GM19238 (cell line): Measurements from ENCODE around the gene RUFY2.

Experiments used
- DNase-seq: peaks from one replicate; pipeline ENCODE4 v3.0.0; 2011; ENCODE audit warnings: low spot score; ENCODE audit not compliant: insufficient read length

The RUFY2 gene

GRCh38 chr10:68364101-68364886, 42.8 kb downstream of the RUFY2 start:
- DNase-seq, result no peak

DNA sequence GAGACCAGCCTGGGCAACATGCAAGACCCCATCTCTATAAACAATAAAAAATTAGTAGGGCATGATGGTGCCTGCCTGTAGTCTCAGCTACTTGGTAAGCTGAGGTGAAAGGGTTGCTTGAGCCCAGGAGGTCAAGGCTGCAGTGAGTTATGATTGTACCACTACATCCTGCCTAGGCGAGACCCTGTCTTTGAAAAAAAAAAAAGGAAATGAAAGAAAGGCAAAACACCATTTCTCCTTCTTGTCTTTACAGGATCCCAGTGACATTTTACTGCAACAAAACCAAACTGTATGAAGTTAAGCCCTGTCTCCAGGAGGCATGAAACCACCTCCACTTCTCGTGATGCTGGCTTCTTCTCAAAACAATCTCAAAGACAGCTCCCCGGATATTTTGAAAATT, 44.5 kb downstream of the RUFY2 start:
- no peak for DNase-seq

- no peak for DNase-seq
Measured at GRCh38 chr10:68359189-68359588, 47.9 kb downstream of the RUFY2 start.

DNA sequence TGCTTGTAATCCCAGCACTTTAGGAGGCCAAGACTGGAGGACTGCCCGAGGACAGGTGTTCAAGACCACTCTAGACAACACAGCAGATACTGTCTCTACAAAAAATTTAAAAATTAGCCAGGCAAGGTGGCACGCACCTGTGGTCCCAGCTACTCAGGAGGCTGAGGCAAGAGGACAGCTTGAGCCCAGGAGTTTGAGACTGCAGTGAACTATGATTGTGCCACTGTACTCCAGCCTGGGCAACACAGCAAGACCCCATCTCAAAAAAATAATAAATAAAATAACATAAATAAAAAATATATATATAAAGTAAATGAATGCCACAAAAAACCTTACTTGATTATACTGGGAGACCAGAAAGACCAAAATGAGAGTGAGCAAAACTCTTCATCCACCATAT, 53.5 kb downstream of the RUFY2 start:
- no peak for DNase-seq

DNA sequence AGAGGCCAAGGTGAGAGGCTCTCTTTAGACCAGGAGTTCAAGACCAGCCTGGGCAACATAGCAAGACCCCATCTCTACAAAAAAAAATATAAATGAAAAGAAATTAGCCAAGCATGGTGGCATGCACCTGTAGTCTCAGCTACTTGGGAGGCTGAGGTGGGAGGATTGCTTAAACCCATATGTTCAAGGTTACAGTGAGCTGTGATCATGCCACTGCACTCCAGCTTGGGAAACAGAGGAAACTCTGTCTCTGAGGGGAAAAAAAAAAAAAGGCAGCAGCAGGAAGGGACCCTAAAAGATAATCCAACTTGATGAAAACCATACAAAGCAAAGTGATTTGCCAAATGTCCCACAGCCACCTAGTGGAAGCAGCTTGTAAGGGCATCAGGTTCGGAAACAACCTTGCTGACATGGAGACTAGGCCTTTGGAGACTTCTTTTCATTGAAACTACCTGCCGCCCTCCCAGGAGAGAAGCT, 58.8 kb downstream of the RUFY2 start:
- DNase-seq, result peak; percentile 23

DNA sequence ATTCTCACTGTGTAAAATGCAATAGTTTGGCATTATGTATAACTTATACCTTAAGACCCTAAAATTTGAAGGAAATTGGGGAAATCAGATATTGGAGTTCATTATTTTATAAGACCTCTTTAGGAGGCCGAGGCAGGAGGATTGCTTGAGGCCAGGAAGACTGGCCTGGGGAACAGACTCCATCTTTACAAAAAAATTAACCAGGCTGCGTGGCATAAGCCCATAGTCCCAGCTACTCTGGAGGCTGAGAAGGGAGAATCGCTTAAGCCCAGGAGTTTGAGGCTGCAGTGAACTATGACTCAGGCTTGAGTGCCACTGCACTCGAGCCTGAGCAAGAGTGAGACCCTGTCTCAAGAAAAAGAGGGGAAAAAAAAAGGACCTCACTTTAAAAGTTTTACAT, 60.3 kb downstream of the RUFY2 start:
- DNase-seq, result no peak

- no peak for DNase-seq
Measured at GRCh38 chr10:68345621-68346020, 61.5 kb downstream of the RUFY2 start.

GRCh38 chr10:68342909-68343516, 64.1 kb downstream of the RUFY2 start:
- no peak for DNase-seq

DNA sequence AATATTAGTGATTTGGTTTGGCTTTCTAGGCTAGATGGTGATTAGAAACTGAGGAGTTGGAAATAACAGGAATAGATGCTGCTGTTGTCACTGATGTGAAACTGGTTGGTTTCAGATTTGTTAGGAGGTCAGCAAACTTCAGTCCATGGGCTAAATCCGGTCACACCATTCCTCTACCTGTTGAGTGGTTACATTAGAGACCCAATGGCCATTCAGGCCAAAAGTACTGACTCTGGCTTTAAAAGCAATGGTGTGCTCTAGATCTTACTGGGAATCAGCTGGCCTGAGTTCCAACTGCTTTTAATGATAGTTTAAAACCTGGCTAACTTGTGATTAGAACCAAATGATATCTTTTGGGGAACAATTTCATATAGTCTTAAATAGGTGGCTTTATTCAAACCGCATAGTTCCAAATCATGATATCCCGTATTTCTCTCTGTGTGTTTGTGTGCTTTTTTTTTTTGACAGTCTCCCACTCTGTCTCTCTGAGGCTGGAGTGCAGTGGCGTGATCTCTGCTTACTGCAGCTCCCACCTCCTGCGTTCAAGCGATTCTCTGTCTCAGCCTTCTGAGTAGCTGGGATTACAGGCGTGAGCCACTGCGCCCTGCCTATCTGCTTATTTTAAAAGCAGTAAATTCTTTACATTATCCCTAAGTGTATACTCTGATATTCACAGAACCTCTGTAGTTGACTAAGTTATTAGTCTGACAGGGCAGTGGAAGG, 66.6 kb downstream of the RUFY2 start:
- no peak for DNase-seq

DNA sequence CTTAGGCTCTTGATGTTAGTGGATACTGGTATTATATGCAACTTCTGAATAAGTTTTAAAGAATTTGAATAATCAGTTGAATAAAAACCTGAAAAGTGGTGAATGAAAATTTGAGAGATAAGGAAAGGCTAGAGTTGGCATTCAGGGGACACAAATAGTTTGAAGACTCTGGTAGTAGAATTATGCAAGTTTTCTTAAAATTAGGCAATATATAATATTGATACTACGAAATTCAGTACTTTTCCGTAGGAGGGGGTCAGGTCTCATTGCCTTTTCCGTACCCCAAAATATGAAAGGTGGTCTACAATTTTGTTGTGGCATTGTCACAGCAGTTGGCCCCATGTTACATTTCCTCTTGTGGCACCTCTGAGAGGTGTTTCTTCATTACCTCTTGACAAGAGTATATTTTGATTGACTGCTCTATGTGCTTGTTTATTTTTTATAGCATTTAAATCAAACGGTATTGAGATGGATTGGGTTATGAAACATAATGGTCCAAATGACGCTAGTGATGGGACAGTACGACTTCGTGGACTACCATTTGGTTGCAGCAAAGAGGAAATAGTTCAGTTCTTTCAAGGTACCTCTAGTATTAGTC, 70.2 kb downstream of the RUFY2 start:
- DNase-seq, result no peak

DNA sequence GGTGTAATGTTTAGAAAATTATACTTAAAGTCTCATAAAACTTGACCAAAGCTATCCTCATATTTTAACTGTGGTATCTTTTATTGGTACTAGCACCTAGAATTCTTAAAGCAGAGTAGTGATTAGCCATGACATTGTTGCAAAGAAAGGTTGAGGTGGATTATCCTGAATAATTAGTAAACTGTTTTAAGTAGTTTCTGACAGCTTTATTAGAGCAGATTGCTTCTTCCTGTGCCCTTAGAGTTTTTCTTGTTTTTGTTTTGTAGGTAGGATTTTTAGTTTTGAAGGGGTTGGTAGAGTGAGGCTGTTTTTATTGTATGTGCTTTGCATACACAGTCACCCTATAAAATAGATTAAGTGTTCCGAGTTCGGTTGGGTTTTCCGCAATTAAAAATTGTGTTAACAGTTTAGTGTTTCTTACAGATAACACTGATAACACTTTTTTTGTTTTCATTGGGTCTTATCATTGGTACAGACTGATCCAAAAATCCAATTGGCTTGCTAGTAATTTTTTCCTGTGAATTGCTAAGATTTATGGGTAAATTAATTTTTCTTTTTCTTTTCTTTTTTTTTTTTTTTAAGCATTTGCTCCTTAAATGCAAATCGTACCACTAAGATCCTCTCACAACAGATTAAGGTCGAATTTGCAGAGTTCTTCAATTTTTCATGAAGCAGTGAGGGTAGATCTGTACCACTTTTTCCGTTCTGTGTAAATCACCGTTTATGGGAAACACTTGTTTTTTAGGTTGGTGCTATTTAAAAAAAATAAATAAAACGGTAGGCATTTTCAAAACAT, 72.2 kb downstream of the RUFY2 start:
- DNase-seq, result no peak

DNA sequence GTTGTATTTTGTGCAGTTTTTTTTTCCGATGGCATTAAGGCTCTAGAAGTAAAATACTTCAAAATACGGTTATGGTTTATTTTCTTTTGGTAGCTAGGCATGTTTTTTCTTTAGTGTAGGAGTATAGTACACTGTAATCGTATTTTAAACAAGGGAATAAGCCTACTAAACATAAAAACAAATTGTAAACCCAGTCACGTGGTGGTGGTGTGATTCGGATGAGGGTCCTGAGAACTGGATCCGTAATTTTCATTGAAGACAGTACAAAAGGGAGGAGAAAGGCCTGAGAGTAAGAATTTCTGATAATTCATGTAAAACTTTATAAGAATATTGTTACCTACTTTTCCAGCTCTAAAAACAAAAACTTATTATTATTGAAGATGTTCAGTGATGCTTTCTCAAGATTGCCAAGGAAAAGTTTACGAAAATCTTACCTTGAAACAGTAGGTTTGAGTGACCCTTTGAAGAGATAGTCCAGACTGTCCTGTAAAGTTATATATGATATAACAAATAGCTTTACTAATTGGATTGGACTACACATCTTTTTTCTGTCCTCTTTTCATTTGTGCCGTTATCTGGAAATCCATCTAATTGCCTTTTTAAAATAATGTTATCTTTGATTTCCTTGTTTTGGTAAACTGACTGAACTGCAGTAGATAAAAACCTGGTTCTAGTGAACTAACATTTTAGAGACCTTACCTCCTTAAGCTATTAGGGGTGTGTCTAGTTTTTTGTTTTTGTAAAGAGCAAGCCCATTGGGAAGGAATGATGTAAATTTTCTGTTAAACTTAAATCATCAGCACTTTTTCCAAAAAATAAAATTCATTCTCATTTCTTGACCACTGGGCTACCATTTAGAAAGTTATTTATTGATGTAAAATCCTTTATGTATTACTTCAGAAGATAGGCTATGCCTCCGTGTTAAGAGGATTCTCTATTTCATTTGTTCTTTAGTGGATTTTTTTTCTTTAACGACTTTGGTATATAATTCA, 73.3 kb downstream of the RUFY2 start:
- DNase-seq, result no peak

- no peak for DNase-seq
Measured at GRCh38 chr10:68333058-68333395, 74.0 kb downstream of the RUFY2 start.

GRCh38 chr10:68332259-68333057, 74.6 kb downstream of the RUFY2 start, which contains the start of gene PBLD:
TSS of gene PBLD (minus strand) at chr10:68332928. CDS start at chr10:68306844, 26,084 bp downstream.
- peak; percentile 23 for DNase-seq

GRCh38 chr10:68331455-68332258, 75.4 kb downstream of the RUFY2 start, which contains the start of gene HNRNPH3:
TSS of gene HNRNPH3 (plus strand) at chr10:68332064. CDS start at chr10:68337222, 5,158 bp downstream.
- DNase-seq, result peak; percentile 82

- DNase-seq, result no peak
Measured at GRCh38 chr10:68330852-68331454, 76.1 kb downstream of the RUFY2 start.

GRCh38 chr10:68329506-68329861, 77.6 kb downstream of the RUFY2 start:
- DNase-seq, result no peak
